ENCODE data around the gene SNX25.

The SNX25 gene

DNA sequence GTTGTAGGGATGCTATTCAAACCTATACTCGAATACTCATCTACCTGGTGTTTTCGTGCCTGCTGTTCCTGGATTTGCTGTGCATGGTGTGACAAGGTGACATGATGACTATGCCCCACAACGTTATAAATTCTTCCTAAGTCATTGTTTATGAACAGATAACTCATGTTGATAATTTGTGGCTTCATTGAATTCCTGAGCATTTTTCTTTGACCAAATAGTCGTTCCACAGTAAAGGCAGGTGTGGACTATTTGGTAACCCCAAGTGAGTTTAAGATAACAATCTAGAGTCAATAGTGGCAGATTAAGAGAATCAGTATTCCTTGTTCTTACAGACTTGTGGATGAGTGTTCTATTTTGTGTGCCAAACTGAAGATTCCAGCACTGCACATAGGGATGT, 59.9 kb downstream of the SNX25 start:
- DNase-seq = no peak

DNA sequence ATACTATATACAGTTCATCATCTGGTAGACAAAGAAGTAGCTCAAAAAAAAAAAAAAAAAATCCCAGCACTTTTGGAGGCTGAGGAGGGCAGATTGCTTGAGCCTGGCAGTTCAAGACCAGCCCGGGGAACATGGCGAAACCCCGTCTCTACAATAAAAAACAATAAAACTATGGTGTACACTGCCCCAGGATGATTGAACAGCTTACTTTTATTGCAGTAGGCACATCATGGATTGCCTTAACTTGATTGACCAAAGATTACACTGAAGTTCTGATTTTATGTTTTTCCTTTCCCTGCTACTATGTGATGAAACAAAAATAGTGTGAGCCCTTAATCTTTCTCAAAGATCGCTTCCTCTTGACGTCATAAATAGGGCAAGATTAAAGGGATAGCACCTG, 60.6 kb downstream of the SNX25 start:
- DNase-seq = no peak

DNA sequence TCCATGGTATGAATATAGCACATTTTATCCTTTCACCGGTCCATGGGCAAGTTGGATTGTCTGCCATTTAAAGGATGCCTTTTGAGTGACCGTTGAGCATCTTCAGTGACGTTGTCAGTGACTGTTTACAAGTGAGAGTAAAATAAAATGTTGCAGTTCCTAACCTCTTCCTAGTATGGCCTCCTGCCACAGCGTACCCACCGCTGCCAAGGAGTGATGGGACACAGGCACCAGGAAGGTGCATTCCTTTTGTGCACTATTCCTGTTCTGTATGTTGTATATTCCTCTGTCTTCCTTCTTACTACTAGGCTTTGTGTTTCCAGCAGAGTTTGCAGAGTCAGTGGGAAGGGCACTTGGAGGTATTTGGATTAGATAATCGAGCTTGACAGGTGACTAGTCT, 61.5 kb downstream of the SNX25 start:
- no peak for DNase-seq

DNA sequence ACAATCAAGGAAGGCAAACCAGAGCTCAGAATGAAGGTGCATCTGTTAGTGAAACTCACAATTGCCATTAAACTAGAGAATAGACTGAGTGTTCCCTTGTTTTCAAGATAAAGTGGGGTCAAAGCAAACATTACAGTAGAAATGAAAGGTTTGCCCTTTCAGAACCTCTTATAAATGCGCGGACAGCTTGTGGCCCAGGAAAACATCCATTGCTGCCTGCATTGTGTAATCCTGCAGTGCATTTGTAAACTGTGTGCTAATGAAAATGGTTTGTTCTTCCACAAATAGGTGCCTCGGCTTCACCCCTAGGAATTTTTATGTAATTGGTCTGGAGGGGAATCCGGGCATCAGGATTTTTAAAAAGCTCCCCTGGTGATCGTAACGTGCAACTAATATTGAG, 62.8 kb downstream of the SNX25 start:
- DNase-seq = no peak

DNA sequence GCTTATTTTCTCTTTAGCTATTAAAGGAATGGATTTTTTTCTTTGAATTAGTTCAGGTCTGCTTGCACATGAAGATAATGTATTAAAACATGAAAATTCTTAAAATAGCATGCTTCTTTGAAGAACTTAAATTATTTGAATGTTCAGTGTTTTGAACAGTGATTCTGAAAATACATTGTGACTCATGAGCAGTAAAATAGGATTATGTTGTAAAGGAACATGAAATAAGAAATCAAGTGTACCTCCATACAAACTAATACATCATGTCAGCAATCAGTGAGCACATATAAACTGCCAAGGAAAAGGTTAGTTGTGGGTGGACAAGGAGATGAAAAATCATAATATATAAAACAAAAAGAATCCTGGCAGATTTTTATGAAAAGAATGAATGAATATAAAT, 66.1 kb downstream of the SNX25 start:
- DNase-seq = no peak

DNA sequence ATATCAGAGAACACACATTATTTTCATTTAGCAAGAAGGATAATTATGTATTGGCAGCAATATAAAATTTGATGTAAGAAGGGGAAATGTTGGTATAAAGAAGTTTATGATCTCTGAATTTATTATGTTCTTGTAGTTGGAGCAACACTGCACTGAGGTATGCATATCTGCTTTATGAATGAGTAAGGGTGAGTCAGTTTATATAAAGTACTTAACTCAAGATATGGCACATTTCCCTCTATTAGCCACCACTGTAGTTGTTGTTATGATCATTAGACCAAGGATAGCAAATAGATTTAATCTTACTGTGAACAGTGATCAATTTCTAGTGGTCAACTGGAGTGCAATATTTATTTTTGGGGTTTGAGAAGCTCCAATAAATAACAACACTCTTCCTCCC, 66.6 kb downstream of the SNX25 start:
- no peak for DNase-seq

DNA sequence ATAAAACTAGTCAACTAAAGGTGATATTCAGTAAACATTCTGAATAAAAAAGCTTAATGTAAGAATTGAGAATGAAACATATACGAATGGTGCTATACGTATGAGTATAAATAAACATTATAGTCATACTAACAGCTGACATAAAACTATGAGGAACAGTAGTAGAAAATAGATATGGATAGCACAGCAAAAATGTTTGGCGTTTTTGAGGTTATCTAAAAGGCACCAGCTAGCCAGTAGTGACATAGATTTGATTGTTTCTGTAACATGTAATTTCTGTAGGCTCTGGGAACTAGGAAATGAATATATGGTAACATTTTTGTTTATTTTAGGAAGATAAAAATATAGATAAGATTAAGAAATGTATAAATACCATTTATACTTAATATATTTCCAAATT, 69.3 kb downstream of the SNX25 start:
- no peak for DNase-seq

DNA sequence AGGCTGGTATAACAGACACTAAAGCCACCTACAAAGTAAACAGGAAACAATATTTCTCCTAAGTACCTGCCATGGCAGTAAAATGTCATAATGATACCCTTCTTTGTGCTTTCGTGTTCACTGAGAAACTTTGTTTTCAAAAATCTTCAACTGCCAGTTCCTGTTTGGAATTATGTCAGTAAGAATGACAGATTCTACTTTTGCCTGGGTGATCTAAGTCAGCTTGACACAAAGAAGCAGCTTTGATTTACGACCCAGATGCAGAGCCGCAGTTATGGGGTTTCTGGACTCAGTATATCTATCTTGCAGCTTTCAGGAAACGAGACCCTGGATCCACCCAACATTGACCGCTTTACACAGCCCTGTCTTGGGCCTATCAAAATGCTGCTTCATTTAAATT, 71.2 kb downstream of the SNX25 start:
- DNase-seq = no peak

DNA sequence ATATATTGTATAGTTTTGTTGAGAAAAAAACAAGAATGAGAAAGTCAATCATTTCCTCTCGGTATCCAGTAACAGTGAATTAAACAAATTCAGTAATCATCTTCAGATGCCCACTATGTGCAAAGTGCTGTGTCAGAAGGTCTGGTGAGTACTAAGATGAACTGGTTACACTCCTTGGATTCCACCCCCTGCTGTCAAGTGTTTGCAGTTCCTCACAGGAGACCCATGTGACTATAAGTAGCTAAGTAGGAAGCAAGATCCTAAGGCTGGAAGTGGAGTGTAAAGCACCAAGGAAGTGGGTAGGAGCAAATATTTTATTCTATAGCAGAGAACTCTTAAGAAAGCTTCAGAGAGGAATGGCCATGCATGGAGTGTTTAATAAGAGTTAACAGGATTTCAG, 73.6 kb downstream of the SNX25 start:
- no peak for DNase-seq

DNA sequence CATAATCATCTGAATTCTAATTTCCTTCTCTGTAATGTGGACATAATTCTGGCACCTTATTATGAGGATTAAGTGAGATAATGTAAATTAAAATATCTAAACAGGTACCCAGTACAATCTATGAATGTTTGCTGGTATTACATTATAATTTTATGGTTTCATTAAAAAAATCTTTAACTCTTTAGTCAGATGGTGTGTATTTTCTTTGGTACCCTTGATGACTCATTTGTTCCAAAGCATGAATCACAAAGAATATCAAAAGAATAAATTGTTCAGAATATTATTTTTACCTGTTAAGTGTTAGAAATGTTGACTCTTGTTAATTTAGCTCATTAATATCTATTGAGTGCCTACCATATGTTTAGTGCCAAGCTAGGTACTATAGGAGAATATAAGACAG, 74.3 kb downstream of the SNX25 start:
- DNase-seq = no peak

DNA sequence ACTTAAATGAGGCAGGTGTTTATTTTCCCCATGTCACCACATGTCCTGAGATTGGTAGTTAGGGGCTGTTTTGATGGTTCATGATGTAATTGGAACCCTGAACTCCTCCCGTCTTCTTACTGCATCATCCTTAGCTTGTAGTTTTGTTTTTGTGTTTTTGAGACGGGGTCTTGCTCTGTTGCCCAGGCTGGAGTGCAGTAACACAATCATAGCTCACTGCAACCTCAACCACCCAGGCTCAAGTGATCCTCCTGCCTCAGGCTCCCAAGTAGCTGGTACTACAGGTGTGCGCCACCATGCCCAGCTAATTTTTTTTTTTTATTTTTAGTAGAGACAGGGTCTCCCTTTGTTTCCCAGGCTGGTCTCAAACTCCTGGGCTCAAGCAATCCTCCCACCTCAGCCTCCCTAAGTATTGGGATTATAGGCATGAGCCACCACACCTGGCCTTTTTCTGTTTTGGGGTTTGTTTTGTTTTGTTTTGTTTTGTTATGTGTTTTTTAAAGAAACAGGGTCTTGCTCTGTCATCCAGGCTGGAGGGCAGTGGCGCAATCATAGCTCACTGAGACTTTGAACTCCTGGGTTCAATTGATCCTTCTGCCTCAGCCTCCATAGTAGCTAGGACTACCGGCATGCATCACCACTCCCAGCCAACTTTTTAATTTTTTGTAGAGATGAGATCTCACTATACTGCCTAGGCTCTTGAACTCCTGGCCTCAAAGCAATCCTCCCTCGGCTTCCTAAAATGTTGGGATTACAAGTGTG, 76.4 kb downstream of the SNX25 start:
- no peak for DNase-seq

DNA sequence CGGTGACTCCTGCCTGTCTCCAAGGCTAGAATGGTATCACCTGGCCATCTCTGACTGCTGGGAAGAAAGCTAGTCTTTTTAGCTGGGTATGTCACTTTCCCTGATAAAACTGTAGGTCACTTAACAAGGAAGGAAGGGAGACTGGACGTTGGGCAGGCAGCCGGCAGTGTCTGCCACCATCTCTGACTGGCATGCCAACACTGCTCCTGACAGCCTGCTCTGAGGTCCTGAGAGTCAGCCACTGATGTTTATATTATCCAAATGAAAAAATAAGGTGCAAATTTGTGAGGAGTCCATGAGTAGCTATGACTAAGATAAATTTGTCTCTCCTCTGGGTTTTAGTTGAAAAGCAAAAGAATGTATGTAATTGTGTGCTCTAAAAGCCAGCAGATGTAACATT, 77.2 kb downstream of the SNX25 start:
- no peak for DNase-seq

DNA sequence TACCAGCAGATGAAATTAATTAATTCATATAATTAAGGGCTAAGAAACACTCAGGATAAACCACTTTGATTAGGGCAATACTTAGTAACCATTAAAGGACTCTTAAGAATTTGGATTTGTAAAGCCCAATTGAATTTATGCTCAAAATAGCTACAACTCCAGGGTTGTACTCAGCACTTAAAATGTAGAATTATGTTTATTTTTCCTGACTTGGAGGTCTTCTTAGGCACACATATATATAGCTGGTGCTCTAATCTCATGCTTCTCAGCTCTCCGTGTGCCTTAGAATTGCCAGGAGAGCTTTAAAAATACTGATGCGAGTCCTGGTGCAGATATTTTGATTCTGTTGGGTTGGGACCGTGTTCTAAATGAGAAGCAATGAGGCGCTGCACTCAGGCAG, 77.6 kb downstream of the SNX25 start:
- no peak for DNase-seq

DNA sequence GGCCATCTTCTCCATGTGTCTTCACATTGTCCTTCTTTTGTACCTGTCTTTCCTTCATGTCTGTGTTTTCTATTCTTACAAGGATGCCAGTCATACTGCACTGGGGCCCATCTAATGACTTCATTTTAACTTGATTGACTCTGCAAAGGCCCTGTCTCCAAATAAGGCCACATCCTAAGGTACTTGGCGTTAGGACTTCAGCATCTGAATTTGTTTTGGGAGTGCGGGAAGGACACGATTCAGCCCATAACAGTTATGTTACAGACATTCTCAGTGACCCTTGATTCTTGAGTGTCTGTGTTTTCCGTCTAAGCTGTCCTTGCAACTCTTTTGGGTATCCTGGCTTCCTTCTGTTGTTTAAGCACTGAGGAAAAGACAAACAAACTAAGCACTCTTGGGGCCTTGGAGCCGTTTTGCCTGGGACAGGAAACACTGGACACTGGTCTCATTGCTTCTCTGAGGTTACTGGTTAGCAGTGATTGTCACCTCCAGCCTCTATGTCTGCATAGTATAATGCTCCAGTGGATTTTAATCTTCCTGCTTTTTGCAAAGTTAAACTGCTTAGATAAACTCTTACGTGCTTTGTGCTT, 80.7 kb downstream of the SNX25 start:
- DNase-seq = no peak

DNA sequence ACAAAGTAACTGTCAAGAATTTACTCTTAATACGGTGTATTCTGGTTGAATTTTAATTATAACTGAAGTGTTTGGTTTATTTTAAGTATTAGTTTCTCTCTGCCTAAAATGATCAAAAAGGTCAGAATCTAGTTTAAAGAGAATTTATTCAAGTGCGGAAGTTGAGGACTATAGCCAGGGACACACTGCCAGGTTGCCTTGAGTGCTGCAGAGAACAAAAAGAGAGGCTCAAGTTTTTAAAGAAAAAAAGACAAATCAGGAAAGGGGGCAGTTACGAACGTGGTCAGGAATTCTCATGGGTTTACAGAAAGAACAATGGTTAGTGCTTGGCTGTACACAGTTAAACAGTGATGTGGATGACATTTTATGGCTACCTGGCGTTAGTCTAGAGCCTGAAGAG, 81.3 kb downstream of the SNX25 start:
- DNase-seq = no peak

DNA sequence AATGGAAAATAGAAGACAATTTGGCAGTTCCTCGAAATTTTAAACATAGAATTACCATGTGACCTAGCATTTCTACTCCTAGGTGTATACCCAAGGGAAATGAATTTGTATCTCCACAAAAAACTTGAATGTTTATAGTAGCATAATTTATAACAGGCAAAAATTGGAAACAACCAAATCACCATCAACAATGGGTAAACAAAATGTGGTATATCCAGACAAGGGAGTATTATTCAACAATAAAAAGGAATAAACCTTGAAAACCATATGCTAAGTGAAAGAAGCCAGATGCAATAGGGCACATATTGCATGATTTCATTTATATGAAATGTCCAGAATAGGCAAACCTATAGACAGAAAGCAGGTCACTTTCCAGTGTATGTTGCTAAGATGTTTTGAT, 83.8 kb downstream of the SNX25 start:
- no peak for DNase-seq

DNA sequence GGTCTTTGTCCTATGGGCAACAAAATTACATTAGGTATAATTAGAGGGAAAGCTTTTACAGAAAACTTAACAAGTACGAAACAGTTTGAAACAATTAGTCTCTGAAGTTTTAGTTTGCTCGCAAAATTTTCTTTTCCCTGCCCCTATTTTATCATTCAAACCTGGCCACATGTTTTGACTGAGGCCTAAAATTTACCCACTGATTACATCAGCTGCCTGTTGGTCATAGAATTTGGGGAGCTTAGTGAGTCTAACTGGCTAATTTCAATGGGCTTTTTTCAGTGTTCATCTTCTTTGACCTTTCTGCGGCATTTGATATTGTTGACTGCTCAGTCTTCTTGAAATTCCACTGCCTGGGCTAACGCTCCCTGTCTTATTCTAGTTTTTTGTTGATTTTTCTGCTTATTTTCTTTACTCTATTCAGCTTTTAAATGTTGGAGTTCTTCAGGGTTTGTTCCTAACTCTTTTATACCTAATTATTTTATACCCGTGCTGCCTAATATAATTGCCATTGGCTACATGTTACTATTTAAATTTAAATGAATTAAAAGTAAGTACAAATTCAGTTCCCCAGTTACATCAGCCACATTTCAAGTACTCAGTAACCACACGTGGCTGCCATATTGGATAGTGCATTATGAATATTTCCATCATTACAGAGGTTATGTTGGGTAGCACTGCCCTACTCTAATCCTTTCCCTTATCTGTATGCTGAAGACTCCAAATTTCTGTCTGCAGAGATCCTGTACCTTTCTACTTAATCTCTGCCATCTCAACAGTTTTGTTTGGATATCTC, 87.5 kb downstream of the SNX25 start:
- no peak for DNase-seq

DNA sequence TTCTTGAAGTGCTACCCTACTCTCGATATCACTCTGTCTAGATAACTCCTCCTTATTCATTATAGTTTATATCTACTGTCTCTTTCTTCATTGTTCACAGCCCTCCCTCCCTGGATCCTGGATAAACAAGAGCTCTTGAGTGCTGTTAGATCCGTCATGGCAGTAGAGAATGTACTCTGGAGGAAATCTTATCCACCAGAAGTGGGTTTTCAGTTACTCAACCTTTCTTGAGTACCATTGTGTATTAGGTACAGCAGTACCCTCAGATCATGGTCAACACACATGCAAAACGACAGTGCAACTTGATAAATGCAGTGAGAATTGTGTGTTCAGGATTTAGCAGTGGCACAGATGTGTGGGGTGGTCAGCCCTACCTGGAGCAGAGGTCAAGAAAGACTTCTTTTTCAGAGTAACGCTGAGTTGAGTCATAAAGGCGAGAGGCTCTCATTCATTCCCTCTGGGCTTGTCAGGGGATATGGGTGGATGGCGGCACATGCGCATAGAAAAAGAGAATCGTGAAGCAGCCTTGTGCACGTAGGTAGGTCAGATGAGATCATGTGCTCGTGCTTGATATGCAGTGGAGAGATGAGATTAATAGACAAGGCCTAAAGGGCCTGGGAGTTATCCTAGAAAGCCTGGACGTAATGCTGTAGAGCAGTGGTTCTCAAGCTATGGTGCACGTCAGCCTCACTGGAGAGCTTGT, 89.5 kb downstream of the SNX25 start:
- DNase-seq = no peak

DNA sequence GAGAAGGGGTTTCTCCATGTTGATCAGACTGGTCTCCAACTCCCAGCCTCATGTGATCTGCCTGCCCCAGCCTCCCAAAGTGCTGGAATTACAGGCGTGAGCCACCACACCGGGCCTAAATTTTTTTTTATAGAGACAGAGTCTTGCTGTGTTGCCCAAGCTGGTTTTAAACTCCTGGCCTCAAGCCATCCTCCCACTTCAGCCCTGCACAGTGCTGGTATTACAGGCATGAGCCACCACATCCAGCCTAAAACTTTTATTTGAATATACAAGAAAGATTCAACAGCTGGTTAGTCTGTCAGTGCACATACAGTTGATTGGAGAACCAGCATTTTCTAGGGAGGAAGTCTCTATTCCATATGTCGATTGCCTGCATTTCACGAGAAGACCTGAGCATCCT, 95.1 kb downstream of the SNX25 start:
- no peak for DNase-seq

DNA sequence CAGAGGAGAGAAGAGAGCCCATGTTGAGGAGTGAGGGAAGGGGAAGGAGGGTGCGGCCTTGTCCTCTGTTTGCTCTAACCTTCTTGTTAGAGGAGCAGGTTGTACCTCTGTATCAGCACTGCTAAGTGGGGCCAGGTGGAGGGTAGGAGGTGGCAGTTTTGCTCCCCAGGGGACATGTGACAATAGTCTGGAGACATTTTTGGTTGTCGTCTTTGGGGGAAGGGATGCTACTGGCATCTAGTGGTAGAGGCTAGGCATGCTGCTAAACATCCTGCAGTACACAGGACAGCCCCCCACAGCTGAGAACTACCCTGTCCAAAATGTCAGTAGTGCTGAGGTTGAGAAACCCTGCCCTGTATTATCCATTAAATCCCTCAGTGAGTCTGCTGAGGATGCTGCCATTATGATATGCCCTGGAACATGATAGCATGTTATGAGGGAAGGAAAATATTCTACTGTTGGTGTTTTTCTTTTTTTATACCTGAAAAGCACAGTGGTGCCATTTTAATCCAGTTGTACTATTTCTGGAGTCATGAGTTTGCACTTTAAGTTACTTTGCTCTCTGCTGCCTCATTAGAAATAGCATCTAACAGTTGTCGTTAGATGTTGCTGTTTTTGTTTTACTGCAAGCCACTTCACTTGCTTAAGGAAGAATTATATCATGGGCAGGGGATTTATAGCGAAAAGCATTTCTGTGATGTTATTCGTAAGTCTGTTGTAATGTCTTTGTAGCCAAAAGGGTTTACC, 95.7 kb downstream of the SNX25 start:
- no peak for DNase-seq

DNA sequence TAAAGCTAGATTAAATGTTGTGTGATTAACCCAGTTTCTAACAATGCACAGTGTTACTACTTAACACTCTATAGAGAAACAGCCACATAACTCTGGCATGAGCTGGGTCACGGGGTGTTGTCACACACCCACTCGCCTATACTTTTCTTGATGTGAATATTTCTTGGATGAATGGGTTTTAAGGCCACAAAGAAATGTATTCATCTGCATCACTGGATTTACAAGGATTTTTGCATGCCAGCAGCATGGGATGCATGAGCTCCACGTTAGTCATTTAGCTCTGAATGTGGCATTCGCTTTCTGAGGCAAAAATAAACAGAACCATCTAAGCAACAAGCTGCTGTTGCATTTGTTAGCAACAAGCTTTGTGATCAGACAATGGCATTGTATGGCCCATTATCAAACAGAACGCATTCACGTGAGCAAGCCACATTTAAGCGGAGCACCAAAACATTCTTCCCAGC, 96.6 kb downstream of the SNX25 start:
- DNase-seq = no peak

DNA sequence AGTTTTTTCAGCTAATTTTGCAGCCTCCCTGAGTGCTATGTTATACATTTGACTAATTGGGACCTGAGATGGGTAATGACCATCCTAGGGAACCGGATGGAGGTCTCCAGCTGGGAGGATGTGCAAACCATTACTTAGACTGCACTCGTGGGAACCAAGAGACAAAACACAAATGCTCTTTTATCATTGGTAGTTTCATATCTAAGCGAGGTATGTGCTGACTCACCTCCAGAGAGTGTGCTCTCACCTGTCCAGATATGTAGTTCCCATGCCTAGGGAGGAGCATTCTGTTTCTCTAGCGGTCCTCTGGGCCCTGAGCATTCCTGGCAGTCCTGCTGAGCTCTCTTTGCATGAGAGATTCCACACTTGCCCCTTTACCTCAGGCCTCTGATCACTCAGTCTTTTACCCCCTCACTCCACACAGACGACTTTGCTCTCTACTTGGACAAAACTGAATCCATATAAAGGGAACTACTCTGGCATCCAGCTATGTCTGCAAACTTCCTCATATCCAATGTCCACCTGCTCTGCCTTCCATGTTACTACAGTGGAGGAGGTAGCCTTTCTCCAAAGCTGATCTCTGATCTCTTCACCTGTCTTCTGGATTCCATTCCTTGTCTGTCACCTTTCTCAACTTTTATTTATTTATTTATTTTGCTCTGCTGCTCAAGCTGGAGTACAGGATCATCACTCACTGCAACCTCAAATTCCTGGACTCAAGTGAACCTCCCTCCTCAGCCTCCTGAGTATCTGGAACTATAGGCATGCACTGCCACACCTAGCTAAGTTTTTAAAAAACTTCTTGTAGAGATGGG, 97.9 kb downstream of the SNX25 start:
- DNase-seq = no peak
